ENCODE data around the gene CCNI2. TPM values are rescaled to one million over a fixed set of nuclear protein-coding genes. Genes with fewer than 3 reads are reported as not detected.

Gene CCNI2
- total RNA-seq, 1 donor from 2014 or later: 1.4 TPM

- no peak for TF ChIP-seq CTCF (conservative IDR thresholded peaks at IDR 0.05)
- Mint-ChIP-seq H3K4me3 (no peak overlapping the region), H3K9me3 (no peaks in the 10 kb centered on the region), H3K27me3 (no peaks in the 10 kb centered on the region), H3K36me3 (peaks cover 28% of the 10 kb centered on the region), H3K27ac (no peak overlapping the region), H3K4me1 (ENCODE audit: unreplicated experiment) (no peaks in the 10 kb centered on the region)
- DNase-seq (ENCODE audit: extremely low spot score, unreplicated experiment): no peak
These were observed 21.5 kb upstream of the CCNI2 start for GRCh38 chr5:132725745-132726144.

GRCh38 chr5:132729896-132730295 lies 17.3 kb upstream of the CCNI2 start:
- Mint-ChIP-seq H3K27ac (no peak overlapping the region), H3K4me1 (ENCODE audit: unreplicated experiment) (no peaks in the 10 kb centered on the region), H3K9me3 (no peaks in the 10 kb centered on the region), H3K36me3 (peaks cover 13% of the 10 kb centered on the region), H3K4me3 (no peak overlapping the region), H3K27me3 (no peaks in the 10 kb centered on the region)
- DNase-seq (ENCODE audit: extremely low spot score, unreplicated experiment): no peak
- TF ChIP-seq CTCF (conservative IDR thresholded peaks at IDR 0.05): no peak

- no peak overlapping the region for H3K4me3 Mint-ChIP-seq
- no peak overlapping the region for H3K27ac Mint-ChIP-seq
- peaks cover 24% of the 10 kb centered on the region for H3K4me1 Mint-ChIP-seq (ENCODE audit: unreplicated experiment)
- H3K9me3 Mint-ChIP-seq: no peaks in the 10 kb centered on the region
- H3K36me3 Mint-ChIP-seq: peaks cover 3% of the 10 kb centered on the region
- DNase-seq (ENCODE audit: extremely low spot score, unreplicated experiment): no peak
- no peak for TF ChIP-seq CTCF (conservative IDR thresholded peaks at IDR 0.05)
- no peaks in the 10 kb centered on the region for H3K27me3 Mint-ChIP-seq
These were observed 13.6 kb upstream of the CCNI2 start for GRCh38 chr5:132733499-132734148.

GRCh38 chr5:132734687-132735086 lies 12.5 kb upstream of the CCNI2 start:
- H3K4me3 Mint-ChIP-seq: peak overlapping the region; percentile 42
- H3K36me3 Mint-ChIP-seq: peaks cover 3% of the 10 kb centered on the region
- no peak for TF ChIP-seq CTCF (conservative IDR thresholded peaks at IDR 0.05)
- H3K27ac Mint-ChIP-seq: no peak overlapping the region
- DNase-seq (ENCODE audit: extremely low spot score, unreplicated experiment): no peak
- H3K27me3 Mint-ChIP-seq: peaks cover 2% of the 10 kb centered on the region
- H3K4me1 Mint-ChIP-seq (ENCODE audit: unreplicated experiment): peaks cover 24% of the 10 kb centered on the region
- no peaks in the 10 kb centered on the region for H3K9me3 Mint-ChIP-seq

GRCh38 chr5:132736853-132737833 lies 10.1 kb upstream of the CCNI2 start, which contains the start of gene KIF3A:
Gene KIF3A (minus strand): TSS chr5:132737546. CDS start chr5:132737419, 127 bp downstream.
- peak within 1 kb of the TSS; percentile 93 for H3K4me3 Mint-ChIP-seq
- TF ChIP-seq CTCF (conservative IDR thresholded peaks at IDR 0.05): peak; percentile 55
- no peaks in the 10 kb centered on the region for H3K9me3 Mint-ChIP-seq
- H3K27ac Mint-ChIP-seq: peak within 1 kb of the TSS; percentile 83
- peaks cover 15% of the 10 kb centered on the region for H3K27me3 Mint-ChIP-seq
- peak; percentile 98 for DNase-seq (ENCODE audit: extremely low spot score, unreplicated experiment)
- peaks cover 3% of the 10 kb centered on the region for H3K36me3 Mint-ChIP-seq
- H3K4me1 Mint-ChIP-seq (ENCODE audit: unreplicated experiment): peaks cover 24% of the 10 kb centered on the region
